IPS-18a (cell line): ENCODE data around the gene AVPR2.

Experiments
- H3K27ac ChIP-seq: one replicate; pipeline ENCODE4 v1.5.1; 2013; ENCODE audit warnings: low read length
- H3K27me3 ChIP-seq: one replicate; pipeline ENCODE4 v1.6.1; 2013; ENCODE audit warnings: mild to moderate bottlenecking, low read length; ENCODE audit not compliant: control insufficient read depth, insufficient read depth
- H3K36me3 ChIP-seq: one replicate; pipeline ENCODE4 v1.6.1; 2013; ENCODE audit warnings: low read depth, low read length; ENCODE audit not compliant: control insufficient read depth
- H3K4me1 ChIP-seq: one replicate; pipeline ENCODE4 v1.6.1; 2013; ENCODE audit warnings: low read depth, low read length; ENCODE audit not compliant: control insufficient read depth
- H3K4me3 ChIP-seq: one replicate; pipeline ENCODE4 v1.5.1; 2013; ENCODE audit warnings: low read length
- H3K9ac ChIP-seq: one replicate; pipeline ENCODE4 v1.6.1; 2013; ENCODE audit warnings: mild to moderate bottlenecking, low read length, moderate library complexity
- H3K9me3 ChIP-seq: one replicate; pipeline ENCODE4 v1.6.1; 2013; ENCODE audit warnings: low read depth, low read length; ENCODE audit not compliant: control insufficient read depth

Gene AVPR2

DNA sequence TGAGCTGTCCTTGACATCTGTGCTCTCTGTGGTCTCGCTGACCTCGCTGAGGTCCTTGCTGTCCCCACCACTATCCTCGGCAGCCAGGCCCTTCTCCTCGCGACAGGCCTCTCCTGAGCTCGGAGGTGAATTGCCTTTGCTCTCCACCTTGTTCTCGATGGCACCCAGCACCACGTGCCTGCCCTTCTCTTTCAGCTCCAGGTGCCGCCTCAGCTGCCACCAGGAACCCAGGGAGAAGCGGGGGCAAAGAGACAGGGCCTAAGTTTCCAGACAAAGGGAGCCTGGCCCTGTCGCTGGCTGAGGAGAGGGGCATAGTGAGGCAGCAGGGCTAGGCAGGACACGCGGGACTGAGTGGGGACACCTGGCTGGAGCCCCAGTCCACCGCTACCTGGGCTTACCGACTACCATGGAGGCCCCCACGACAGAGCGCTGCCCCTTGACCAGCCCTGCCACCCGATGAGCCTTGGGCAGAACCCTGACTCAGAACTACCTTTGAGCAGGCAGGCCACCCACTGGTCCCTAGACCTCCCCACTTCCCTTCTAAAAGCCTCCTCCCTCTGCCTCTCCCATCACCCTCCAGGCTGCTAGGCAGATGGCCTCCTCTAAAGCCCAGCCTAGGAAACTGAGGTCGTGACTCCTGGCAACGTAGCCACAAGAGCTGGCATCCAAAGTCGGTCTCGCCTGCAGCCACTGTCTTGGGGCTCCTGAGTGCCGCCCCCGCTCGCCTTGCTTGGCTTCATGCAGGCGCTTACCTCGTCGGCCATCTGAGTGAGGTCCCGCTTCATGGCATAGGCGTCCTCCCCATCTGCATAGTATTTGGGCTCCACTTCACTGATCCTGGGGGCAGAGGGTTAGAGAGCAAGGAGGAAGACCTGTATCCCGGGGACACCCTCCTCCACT lies 25.8 kb downstream of the AVPR2 start:
- Histone ChIP-seq H3K27ac (no peak overlapping the region), H3K36me3 (peaks cover 12% of the 10 kb centered on the region), H3K27me3 (no peaks in the 10 kb centered on the region), H3K9me3 (peaks cover 2% of the 10 kb centered on the region), H3K4me1 (peaks cover 8% of the 10 kb centered on the region), H3K4me3 (no peak overlapping the region), H3K9ac (no peak overlapping the region)

DNA sequence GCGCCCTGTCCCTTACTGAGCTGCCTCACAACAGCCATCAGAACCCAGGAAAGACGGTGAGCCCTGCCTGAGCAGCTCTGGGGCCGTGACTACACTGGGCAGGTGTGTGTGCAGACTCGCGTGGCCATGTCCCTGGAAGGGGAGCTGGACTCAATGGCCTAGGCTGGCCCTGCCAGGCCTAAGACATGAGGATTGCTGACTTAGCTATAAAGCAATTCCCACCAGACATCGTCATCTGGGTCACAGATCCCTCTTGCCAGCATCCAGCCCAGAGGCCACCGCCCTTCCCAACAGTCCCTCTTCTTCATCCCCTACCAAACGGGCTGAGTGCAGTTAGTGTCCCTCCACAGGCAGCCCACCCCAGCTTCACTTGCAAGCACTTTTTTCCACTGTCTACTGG lies 26.7 kb downstream of the AVPR2 start:
- Histone ChIP-seq H3K27ac (no peak overlapping the region), H3K36me3 (peaks cover 12% of the 10 kb centered on the region), H3K4me1 (peaks cover 5% of the 10 kb centered on the region), H3K4me3 (no peak overlapping the region), H3K27me3 (no peaks in the 10 kb centered on the region), H3K9me3 (peaks cover 2% of the 10 kb centered on the region), H3K9ac (no peak overlapping the region)

DNA sequence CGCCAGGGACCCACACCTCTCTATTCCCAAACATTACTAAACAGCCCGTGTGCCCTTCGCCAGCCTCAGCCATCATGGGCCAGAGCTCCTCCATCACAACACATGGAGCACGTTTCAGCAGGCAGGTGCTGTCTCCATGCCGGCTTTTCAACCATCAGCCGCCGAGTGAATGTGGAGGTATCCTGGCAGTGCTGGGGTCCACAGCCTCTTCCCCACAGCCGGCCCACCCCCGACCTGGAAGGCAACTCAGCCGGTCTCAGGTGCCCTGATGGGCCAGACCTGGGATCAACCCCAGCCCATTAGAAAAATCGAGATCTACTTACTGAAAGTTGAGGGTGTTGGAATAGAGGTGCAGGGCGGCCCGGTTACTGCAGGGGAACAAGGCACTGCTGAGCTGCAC lies 27.3 kb downstream of the AVPR2 start:
- Histone ChIP-seq H3K27ac (no peak overlapping the region), H3K4me3 (no peak overlapping the region), H3K4me1 (peaks cover 5% of the 10 kb centered on the region), H3K36me3 (peaks cover 12% of the 10 kb centered on the region), H3K27me3 (no peaks in the 10 kb centered on the region), H3K9me3 (peaks cover 2% of the 10 kb centered on the region), H3K9ac (no peak overlapping the region)

DNA sequence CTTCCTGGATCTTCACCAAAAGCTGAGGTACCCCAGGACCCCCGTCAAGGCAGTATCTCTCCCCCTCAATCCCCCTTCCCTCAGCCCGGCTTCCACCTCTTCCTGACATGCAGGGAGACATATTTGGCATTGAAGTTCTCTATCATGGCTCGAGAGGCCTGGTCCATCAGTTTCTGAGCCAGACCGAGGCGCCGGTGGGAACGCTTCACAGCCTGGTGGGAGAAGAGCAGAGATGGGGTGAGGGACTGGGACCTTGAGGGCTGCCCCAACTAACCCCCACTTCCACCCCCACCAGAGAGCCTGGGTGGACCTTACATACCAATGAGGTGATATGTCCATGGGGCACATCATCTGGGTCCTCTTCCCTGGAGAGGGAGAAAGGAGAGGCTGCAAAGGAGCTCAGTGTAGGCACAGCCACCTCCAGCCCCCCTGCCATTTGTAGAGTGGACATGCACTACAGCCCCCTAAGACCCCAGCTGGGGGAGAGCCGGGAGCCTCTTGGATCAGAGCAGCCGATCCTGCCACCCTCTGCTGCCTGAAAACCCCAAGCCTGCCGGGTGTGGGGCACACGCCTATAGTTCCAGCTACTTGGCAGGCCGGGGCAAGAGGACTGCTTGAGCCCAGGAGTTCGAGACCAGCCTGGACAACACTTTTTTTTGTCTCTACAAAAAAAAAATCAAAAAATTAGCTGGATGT lies 27.9 kb downstream of the AVPR2 start:
- H3K27ac ChIP-seq: no peak overlapping the region
- no peaks in the 10 kb centered on the region for H3K27me3 ChIP-seq
- H3K36me3 ChIP-seq: peaks cover 12% of the 10 kb centered on the region
- no peaks in the 10 kb centered on the region for H3K4me1 ChIP-seq
- peaks cover 2% of the 10 kb centered on the region for H3K9me3 ChIP-seq
- H3K4me3 ChIP-seq: no peak overlapping the region
- no peak overlapping the region for H3K9ac ChIP-seq

DNA sequence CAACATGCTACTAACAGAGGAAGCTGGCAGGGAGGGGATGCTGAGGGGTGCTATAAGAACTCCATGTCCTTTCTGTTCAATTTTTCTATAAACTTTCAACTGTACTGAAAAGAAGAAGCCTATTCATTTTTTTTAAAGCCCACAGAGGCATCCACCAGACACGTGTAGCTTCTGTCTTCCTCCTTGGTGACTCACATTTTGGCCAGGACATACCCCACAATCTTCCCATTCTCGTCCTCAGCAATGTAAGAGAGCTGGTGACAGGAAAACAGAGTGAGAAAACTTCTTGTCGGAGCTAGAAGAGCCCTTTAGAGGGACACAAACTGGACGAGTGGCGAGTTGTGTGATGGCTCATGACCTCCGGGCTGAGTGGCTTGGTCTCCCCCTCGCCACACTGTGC lies 29.3 kb downstream of the AVPR2 start:
- H3K27ac ChIP-seq: no peak overlapping the region
- H3K9me3 ChIP-seq: peaks cover 2% of the 10 kb centered on the region
- no peaks in the 10 kb centered on the region for H3K4me1 ChIP-seq
- no peaks in the 10 kb centered on the region for H3K27me3 ChIP-seq
- H3K4me3 ChIP-seq: peak overlapping the region; percentile 68
- peaks cover 12% of the 10 kb centered on the region for H3K36me3 ChIP-seq
- peak overlapping the region; percentile 50 for H3K9ac ChIP-seq

DNA sequence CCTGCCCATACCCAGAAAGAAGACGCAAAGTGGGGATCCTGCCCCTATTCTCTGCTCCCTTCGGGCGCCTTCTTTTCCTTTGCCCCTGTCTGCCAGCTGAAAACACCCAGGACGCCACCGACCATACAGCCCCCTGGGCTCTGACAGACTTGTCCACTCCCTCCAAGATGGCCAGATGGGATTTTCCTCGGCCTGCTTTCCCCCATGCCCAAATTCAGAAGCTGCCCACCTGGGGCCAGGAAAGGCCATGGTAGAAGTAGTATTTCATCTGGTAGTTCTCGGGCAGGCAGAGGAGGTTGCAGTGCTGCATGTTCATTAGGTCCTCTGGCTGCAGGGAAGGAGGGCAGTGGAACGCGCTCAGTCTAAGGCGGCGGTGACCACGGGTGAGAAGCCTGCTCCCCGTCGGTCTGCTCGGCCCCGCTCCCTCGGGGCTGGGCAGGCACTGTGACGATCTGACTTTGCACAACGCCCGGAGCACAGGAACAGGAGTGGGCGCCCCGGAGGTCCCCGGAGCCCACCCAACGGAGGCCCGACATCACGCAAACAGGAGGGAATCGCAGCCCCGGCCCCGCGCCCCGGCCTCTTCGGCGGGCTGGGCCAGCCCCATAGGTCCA lies 29.8 kb downstream of the AVPR2 start:
- peak overlapping the region; percentile 68 for H3K4me3 ChIP-seq
- no peak overlapping the region for H3K27ac ChIP-seq
- H3K9me3 ChIP-seq: peaks cover 2% of the 10 kb centered on the region
- no peaks in the 10 kb centered on the region for H3K4me1 ChIP-seq
- H3K9ac ChIP-seq: peak overlapping the region; percentile 50
- H3K27me3 ChIP-seq: no peaks in the 10 kb centered on the region
- peaks cover 12% of the 10 kb centered on the region for H3K36me3 ChIP-seq

DNA sequence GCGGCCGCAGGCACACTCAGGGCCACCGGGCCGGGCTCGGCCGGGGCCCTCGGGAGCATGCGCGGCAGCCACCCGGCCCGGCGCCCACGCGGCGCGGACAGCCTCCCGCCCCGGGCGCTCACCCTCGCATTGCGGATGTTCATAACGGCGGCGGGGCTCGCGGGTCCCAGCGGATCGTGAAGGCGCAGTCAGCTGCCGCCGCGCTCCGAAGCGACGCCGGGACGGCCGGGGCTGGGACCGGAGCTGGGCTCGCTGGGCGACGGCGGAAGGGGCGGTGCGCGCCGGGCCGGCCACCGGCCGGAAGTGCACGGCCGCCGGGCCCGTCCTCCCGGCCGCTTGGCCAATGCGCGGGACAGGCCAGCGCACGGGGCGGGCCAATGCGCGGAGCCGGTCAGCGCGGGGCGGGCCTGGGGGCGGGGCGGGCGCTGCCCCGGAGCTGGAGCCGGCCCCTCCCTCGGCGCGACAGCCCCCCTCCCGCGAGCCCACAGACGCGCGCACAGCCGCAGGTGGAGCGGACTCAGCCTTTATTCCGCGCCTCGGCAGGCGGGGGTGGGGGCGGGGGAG lies 30.4 kb downstream of the AVPR2 start, which contains the start of gene NAA10:
NAA10 (minus strand) TSS at position 276 of the 564 bp plus-strand sequence; CDS start at position 143, 133 bp downstream.
- Histone ChIP-seq H3K36me3 (peaks cover 12% of the 10 kb centered on the region), H3K27ac (no peak within 1 kb of the TSS), H3K4me3 (peak within 1 kb of the TSS; percentile 68), H3K4me1 (no peaks in the 10 kb centered on the region), H3K9ac (peak within 1 kb of the TSS; percentile 50), H3K27me3 (no peaks in the 10 kb centered on the region), H3K9me3 (peaks cover 2% of the 10 kb centered on the region)

DNA sequence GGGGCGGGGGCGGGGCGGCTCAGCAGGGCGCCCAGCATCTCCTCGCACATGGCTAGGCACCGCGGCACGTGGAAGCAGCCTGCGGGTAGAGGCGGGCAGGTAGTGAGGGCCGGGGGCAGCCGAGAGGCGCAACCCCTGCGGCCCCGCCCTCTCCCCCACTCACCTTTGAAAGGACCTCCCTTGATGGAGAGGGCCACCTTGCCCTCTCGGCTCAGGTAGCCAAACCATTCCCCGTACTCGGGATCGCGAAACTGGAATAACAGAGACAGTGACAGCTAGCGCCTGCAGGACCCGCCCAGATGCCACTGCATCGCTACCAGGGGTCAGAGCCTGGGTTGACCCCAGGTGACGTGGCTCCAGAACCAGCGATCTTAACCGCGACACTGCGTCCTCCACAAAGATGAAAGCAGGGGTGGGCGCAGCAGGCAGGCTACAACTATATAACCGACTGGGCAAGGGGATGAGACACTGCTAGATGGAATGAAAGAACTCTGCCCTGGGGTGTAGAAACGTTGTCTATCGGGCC lies 30.9 kb downstream of the AVPR2 start:
- H3K9ac ChIP-seq: no peak overlapping the region
- H3K27me3 ChIP-seq: no peaks in the 10 kb centered on the region
- no peak overlapping the region for H3K27ac ChIP-seq
- peak overlapping the region; percentile 33 for H3K4me3 ChIP-seq
- peaks cover 12% of the 10 kb centered on the region for H3K36me3 ChIP-seq
- peaks cover 2% of the 10 kb centered on the region for H3K9me3 ChIP-seq
- H3K4me1 ChIP-seq: no peaks in the 10 kb centered on the region

DNA sequence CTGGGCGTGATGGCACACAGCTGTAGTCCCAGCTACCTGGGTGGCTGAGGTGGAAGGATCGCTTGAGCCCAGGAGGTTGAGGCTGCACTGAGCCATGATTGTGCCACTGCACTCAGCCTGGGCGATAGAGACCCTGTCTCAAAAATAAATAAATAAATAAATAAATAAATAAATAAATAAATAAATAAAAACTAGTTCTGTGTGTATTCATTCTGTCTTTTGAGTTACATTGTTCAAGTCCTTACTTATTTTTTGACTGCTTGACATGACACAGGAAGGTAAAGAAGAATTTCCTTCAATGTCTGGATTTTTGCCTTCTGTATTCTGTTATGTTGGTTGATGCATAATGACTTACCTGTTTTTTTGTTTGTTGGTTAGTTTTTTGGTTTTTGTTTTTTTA lies 32.6 kb downstream of the AVPR2 start:
- Histone ChIP-seq H3K36me3 (peaks cover 5% of the 10 kb centered on the region), H3K9ac (no peak overlapping the region), H3K27ac (no peak overlapping the region), H3K27me3 (no peaks in the 10 kb centered on the region), H3K4me1 (peaks cover 2% of the 10 kb centered on the region), H3K9me3 (peaks cover 2% of the 10 kb centered on the region), H3K4me3 (no peak overlapping the region)

DNA sequence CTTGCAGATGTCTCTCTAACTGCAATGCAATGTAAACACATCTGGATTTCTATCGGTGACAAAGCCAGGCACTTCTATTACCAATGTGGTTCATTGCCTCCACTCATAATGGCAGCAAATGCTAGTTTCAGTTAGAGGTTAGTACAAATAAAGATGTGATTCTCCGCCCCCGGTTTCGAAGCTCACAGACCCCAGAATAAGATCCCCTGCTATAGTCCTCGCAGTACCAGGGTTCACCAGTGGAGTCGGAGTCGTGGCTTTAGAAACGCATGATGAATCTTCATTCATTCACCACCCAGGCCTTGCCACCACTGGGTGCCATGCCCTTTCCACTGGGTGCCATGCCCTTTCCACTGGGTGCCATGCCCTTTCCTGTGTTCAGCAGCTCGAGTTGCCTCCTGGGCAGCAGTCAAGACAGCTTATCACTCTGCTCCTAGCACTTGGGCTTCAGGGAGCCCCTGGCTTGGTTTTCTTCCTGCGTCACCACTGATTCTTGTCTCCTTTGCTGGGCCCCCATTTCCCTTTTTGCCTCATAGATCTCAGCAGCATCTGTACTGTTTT lies 33.8 kb downstream of the AVPR2 start:
- Histone ChIP-seq H3K9me3 (peaks cover 2% of the 10 kb centered on the region), H3K27ac (no peak overlapping the region), H3K36me3 (no peaks in the 10 kb centered on the region), H3K9ac (no peak overlapping the region), H3K4me1 (peaks cover 2% of the 10 kb centered on the region), H3K27me3 (no peaks in the 10 kb centered on the region), H3K4me3 (no peak overlapping the region)

DNA sequence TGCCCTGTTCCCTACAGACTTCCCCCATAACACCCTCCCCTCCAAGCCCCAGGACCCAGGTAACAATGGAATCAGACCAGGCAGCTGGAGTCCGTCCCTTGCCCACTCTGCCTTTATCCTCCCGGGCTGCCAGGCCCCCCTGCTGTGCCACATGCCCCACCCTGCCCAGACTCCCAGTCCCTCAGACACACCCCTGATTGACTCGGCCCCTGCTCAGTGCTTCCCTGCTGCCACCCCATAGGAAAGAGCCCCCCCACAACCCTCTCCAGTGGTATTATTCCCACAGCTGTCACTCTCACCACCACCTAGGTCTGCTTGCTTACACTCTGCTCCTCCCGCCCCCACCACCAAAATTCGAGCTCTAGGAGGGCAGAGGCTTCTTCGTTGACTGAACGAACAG lies 35.1 kb downstream of the AVPR2 start:
- no peak overlapping the region for H3K27ac ChIP-seq
- H3K4me1 ChIP-seq: peaks cover 2% of the 10 kb centered on the region

More for the DNA sequence above, 35.1 kb downstream of the AVPR2 start:
- Histone ChIP-seq H3K9ac (no peak overlapping the region), H3K27me3 (no peaks in the 10 kb centered on the region), H3K36me3 (no peaks in the 10 kb centered on the region), H3K9me3 (no peaks in the 10 kb centered on the region), H3K4me3 (no peak overlapping the region)
